NCI-H187 (cell line): ENCODE results near the gene TMEM200B.
"Not testable (repeated sequence)": the region's sequence is repeated elsewhere in the genome, so short reads cannot be mapped to it uniquely, and the experiment has no call there.

ENCODE experiments used
- DNase-seq, 2 experiments: peaks; one replicate each; lab custom pipeline; 2025; lab: John Stamatoyannopoulos, UW

The TMEM200B gene

DNA sequence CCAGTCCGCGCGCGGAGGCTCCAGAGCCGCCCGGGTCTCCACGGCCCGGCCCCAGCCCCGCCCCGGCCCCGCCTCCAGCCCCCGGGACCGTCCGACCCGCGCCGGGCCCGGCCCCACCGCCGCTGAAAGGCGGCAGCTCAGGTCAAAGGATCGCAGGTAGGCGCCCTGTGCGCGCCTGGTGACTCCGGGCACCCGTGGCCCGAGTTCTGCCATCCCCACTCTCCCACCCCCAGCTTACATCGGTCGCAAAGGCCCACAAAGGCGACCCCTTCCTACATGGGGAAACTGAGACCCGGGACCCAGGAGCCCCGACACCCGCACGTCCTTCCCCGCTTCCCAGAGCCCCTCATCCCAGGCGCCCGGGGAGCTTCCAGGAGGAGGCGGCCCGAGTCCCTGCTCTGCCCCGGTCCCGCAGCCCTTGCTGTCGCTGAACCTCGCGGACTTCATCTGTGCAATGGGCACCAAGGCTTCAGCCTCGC, at the start of gene TMEM200B:
Gene TMEM200B, minus strand, starts transcription at position 17 of the 479 bp plus-strand sequence. CDS start 2,075 bp downstream, outside the sequence.
- no peak for DNase-seq

DNA sequence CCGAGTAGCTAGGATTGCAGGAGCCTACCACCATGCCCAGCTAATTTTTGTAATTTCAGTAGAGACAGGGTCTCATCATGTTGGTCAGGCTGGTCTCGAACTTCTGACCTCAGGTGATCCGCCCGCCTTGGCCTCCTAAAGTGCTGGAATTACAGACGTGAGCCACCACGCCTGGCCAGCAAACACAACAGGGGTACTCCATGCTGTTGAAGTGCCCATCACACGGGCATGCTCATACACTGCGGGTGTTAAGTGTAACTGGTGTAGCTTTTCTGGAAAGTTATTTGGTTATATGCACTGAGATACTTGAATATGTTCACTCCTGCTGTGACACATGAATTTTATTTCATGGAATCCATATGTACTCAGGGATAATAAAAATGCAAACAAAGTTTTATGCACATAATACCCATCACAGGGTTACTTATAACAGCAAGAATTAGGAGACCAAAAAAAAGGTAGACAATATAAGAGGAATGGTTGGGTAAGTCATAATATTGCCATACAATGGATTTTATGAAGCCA, 48.8 kb upstream of the TMEM200B start:
- no peak for DNase-seq

DNA sequence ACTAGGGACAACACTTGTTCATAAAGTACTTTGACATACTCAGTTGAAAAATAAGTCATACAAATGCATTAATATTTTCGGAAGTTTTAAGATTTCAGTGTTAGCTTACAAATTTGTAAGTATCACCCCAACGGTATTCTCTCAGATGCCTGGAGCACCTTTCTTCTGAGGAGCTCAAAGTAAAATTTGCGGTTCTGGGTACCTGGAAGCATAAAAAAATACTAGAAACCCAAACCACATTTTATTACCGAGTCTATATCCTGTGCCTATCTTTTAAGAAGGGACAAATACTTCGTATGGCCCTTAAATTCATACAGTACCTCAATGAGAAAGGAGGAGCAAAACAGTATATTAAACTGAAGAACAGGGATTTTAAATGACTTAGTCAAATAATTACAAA, 47.8 kb upstream of the TMEM200B start:
- no peak for DNase-seq

DNA sequence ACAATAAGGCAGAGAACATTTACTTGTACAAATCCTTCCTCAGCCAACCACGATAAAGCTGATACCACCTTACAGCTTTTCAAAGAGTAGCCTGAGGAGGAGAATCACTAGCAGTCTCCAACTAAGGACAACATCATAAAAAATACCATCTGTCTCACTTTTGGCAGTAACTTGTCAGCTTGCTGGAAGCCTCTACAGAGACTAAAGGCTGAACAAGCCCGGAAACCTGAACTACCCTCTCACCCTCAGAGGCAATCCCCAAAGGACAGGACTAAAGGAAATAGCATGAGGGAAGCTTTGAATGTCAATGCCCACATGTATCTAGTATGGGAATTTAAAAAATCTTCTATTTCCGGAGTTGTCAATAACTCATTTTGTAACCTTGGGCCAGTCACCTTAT, 47.4 kb upstream of the TMEM200B start:
- no peak for DNase-seq

DNA sequence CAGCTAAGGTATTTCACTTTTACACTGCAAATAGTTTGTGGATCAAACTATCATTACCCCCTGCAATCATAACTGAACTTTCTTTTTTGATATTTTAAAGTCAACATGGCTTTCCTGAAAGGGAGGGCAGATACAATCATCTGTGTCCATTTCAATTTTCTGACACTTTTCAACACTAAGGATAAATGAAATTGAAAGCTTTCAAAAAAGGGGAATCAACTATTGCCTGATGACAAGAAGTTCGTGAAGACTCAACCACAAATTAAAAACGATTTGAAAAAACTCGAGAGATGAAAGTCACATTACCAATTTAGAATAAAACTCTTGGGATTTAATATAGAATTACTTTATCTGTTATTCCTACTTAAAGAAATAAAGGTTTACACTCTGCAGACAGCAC, 46.3 kb upstream of the TMEM200B start:
- no peak for DNase-seq

DNA sequence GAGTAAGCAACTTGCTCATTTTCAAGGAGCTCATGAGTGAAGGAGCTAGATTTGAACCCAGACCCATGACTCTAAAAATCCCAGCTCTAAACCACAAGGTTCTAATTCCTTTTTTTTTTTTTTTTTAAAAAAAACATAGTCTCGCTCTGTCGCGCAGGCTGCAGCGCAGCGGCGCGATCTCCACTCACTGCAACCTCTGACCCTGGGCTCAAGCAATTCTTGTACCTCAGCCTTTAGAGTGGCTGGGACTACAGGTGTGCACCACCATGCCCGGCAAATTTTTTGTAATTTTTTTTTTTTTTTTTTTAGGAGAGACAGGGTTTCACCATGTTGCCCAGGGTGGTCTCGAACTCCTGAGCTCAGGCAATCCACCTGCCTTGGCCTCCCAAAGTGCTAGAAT, 44.2 kb upstream of the TMEM200B start:
- no peak for DNase-seq

DNA sequence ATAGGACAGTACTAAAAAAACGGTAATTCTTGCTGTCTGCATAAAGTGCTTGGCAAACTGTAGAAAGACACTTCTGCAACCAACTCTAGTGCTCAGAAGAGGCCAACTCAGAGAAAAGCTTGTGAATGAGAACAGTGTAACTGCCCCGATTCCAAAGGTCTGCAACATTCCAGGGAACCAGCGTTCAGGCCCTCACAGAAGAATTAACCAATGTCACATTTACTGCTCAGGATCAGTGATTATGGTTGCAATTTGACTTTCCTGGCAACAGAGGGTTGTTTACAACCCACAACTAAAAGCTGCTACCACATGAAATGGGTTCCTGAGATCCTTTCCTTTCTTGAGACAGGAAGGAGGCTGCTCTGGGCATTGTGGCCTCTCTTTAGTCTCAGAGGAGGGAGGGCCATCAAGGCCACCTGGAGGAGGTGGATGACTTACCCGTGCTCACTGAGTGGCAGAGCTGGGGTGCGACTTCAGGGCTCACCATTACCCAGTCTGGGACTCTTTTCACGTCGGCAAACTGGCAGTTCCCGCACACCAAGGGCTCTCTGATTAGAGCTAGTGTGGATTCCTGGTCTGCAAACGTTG, 42.7 kb upstream of the TMEM200B start:
- DNase-seq, result no peak

DNA sequence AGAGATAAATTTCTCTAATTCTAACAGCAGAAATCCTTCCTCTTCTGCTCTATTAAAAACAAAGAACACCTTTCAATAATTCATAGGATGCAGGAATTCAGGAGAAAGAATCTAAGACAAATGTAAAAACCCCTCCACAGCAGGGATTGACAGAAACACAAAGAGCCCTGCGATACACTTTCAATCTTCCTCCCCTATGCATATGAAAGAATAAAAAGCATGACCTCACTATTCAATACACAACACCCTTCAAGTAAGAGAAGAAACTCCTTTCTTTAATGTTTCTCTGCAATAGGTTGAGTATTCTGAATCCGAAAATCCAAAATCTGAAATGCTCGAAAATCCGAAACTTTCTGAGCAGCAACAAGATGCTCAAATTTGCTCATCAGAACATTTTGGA, 40.9 kb upstream of the TMEM200B start:
- DNase-seq, result no peak

DNA sequence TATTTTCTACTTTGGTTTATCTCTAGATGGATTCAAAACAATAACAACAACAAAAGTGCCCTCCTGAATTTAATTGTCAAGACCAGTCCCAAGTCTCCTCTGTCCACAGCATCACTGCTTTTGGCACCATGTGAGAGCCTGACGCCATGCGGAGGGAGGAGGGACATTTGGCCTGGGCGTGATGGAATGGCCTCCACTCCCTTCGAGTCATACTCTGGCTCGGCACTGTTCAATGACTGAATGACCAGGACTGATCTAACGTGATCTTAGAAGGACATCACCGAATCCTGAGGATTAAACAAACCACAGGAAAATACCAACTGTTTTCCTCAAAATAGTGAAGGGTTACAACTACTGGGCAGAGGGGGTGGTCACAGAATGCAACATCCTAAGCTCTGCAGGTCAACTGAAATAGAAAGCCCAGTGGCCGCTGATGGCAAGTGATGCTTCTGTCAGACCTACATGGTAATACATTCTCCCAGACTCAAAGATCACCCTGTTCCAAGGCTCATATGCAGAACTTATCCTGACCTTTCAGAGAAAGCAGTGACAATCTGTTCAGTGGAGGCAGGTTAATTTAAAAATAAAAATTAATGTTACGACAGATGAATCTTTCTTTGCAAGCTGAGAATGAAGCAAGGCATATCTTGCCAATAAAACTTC, 38.9 kb upstream of the TMEM200B start:
- no peak for DNase-seq

DNA sequence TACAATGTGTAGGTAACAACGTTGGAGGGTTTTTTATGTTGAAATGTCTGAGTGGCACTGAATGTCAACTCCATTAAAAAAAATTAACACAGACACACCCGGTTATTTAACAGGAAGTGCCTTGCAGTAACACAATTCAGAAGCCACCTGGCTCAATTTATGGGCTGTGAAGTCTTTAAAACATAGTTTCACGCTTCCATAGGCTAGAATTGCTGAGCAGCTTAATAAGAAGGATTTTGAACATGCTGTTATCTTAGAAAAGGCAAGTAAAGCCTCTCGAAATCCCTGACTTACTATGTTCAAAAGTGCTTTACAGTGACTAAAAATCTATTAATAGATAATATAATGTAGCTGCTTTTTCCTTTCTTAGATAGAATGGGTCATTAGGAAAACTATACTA, 38.3 kb upstream of the TMEM200B start:
- no peak for DNase-seq

DNA sequence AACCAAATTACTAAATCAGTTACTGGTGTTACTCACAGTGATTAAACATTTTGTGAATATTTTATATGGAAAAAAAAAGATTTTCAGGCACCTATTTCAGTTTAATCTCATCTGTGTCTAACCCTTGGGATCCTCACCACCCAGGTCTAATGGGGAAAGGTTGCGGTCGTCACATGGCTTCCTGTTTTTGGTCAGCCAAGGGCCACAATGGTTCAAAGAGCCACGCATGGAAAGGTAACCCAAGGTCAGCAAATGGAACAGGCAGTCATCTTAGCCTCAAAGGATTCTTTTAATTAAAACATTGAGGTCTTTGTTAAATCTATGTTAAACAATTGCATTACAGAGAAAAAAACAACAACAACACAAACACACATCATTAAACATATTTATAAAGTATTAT, 36.1 kb upstream of the TMEM200B start:
- DNase-seq, result no peak

DNA sequence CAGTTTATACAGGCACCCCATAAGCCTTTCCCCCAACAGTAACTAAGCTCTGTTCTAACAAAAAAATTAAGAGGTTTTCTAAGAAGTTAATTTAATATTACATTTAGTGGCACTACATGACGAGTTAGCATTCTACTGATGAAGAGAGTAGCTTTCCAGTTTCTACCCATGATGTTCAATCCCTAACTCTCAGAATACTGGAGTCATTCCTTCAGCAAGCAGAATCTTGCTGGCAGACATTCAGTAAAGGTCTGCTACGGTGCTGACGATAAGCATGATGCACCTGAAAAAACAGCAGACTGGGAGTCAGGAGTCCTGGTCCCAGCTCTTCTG, 33.5 kb upstream of the TMEM200B start:
- no peak for DNase-seq

DNA sequence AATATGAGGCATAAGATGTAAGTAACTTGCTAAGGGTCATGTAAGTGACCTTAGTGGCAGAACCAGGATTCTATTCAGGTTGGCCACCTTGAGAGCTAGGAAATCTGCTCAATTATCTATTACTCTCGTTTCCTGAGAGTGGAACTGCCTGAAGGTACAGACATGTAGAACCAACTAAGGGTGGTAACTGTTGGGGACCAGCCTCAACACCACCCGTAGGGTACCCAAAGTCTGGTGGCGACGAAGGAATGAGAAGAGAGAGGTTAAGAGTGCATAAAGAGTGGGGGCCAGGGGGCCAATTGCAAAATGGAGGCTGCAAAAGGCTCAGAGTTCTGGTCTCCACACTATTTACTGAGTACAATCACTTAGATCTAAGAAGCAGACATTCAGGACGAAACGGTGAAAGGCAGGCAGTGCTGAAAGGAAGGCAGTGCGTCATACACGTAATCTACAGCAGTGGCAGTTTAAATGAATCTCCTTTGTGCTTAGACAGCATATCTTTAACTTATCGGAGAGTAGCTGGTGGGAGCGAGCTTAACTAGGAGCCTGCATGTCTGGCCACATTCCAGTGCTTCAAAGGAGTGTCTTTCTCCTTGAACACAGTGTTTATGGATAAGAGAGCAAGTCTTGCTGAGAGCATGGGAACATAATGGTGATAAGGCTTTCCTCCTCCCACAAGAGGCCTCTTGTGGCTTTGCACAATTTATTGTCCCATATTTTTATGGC, 33.0 kb upstream of the TMEM200B start:
- no peak for DNase-seq

DNA sequence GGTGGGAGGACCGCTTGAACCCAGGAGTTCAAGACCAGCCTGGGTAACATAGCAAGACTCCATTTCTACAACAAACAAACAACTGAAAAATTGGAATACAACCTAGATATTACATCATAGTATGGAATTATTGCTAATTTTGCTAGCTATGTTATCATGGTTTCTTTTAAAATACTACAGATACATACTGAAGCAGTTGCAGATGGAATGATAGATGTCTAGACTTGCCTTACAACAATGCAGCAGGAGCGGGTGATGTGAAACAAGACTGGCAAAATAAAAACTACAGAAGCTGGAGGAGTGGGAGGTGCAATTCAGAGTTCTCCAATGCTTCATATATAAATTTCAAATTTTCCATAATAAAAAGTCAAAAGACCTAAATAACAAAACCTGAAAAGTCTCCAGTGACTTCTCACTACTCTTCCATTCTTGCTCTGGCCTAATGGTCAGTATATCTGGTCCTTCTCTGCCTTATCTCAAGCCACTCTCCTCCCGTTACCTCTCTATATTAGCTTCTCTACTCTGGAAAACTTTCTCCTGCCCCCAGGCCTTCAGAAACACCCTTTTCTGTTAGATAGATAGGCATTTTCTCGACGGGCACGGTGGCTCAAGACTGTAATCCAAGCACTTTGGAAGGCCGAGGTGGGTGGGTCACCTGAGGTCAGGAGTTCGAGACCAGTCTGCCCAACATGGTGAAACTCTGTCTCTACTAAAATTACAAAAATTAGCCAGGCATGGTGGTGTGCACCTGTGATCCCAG, 28.5 kb upstream of the TMEM200B start:
- DNase-seq, result no peak

DNA sequence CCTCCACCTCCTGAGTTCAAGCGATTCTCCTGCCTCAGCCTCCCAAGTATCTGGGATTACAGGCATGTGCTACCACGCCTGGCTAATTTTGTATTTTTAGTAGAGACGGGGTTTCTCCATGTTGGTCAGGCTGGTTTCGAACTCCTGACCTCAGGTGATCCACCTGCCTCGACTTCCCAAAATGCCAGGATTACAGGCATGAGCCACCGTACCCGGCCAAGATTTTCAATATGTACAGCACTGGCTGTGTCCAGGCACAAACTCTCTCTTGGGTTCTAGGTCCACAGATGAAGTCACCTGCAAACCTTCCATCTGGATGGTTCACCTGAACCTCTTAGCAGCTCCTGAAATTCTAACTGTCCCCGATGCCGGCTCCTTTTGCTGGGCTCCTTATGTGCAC, 26.6 kb upstream of the TMEM200B start:
- DNase-seq, result not testable (repeated sequence)

DNA sequence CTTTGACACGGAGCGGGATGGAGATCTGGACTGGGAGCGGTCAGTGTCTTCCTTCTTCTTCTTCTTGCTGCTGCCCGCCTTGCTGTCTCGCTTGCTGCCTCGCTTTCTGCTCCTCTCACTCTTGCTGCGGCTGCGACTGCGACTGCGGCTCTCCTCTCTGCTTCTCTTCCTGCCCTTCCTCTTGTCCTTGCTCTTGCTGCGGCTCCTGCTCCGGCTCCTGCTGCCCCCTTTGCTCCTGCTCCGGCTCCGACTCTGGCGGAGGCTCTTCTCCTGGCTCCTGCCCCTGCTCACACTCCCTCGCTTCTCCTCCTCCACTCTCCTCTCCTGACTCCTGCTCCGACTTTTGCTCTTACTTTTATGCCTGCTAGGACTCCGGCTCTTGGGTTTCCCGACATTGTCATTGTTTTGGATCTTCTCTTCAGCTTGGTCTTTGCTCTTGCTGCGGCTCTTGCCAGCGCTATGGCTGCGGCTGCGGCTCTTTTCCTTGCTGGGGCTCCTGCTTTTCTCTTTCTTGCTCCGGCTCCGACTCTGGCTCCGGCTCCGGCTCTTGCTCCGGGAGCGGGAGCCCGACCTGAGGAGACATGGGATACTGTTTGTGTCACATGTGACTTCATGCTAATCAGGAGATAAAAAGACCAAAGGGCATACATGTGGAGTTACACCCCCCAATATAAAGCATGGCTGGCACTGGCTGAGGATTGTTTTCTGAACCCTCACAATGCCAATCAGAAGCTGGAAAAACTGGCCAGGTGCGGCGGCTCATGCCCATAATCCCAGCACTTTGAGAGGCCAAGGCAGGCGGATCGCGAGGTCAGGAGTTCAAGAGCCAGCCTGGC, 25.2 kb upstream of the TMEM200B start:
- no peak for DNase-seq

DNA sequence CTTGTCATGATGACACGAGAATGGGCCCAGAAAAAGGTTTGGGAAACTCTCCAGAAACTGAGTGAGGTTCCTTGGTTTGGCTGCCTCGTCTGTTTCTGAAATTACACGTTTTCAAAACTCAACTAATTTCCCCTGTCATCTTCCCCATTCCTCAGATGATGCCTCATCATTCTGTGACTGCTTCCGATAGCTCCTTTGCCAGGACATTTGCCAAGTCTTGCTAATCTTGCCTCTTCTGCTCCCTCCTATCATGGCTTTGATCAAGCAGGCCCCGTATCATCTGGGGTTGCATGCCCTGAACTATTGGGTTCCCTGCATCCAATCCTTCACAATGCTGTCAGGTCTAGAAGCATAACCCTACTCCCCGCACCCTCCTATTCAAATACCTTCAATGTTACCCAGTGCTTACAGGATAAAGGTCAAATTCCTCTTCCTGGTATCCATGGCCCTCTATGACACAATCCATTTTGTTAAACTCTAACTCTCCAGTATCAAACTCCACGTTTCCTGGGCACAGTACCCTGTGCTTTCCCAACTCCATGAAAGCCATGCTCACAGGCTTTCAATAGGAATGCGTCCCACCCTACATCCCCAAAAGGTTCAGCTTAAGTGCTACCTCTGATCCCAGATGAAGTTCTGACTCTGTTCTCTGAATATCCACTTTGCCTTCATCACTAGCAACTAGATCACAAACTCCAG, 22.2 kb upstream of the TMEM200B start:
- DNase-seq, result no peak

DNA sequence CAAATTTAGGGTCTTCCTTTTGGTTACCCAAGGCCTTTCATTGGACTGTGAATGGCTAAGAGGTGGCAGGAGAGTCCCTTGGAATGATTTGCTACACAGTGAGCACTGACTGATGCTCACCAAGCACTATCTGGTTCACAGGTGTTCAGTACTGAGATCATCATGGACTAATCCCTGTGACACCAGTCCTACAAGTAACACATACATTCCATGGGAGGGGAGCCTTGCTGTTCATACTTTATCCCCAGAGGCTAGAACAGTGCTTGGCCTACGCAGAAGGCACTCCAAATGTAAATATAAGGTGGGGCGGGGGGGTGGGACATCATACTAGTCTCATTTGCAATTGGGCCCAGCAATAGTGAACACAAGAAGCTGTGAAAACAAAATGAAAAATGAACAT, 20.5 kb upstream of the TMEM200B start:
- no peak for DNase-seq

DNA sequence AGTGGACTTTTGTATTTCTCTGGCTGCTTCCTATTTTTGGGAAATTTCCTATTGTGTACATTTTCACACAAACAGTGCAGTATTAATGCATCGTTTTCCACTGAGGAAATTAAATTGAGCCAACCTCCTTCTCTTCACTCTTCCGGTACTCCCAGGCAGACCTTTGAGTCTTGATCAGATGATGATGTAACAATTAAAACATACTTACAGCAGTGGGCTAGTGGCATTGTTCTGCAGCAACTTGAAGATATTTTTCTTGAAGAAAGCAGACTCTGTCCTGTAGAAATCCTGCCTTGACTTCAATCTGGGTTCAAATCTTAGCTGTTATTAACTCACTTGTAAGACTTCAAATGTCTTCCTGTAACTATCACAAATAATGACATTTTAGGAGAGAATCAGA, 19.0 kb upstream of the TMEM200B start:
- DNase-seq, result no peak

DNA sequence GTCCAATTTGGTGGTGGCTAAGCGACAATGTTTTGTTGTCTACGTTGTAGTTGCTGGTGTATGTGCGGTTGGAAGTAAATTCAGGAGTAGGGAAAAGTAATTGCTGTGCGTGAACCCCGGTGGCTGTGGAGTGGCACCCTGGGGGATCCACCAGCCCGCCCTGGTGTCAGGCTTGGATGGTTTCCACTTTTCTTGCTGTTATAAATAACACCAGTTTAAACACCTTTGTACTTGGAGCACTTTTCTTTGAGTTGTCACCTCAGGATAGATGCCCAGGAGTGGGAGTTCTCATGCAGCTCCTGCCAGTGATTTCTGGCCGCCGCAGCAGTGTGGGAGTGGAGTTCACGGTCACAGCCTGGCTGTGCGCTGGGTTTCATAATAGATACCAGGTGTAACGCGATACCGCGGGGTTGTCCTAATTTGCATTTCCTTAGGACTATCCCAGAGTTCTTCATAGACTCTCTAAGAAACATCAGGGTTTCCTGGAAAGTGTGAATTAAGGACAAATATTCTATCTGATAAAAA, 12.8 kb upstream of the TMEM200B start:
- DNase-seq, result no peak

DNA sequence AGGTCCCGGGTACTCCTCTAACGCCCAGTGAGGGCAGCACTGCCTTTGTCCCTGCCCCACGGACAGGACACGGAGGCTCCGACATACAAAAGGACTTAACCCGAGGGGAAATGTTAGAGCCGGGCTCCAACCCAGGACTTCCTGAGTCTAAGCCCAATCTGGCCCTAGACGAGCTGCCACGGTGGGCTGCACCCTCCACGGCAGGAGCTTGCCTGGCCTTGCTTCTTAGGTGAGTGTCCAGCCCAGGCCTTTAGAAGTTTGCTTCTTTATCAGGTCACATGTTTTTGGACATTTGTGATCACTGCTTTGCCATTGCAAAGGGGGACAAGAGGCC, 11.0 kb upstream of the TMEM200B start:
- no peak for DNase-seq
